ENCODE results near the gene PEX14. TPM values are rescaled to one million over a fixed set of nuclear protein-coding genes. Genes with fewer than 3 reads are reported as not detected.

PEX14 gene
- total RNA-seq, 1 donor from 2014 or later = 21.6 TPM

DNA sequence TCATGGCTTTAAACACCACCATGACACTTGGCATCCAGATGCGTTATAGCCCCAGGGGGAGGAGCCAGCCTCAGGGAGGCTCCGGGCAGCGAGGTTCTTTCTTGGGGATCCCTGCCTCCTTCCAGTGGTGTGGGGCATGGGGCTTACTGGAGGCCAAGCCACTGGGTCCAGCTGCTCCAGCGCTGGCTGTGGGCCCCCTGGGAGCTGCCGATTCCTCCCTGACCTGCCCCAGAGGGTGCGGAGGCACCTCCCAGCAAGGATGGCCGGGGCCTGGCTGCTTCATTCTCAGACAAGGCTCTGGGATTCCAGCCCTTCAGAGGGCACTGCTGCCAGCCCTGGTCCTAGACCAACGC is 159.3 kb downstream of the PEX14 start:
- Histone ChIP-seq H3K4me1 (peaks cover 47% of the 10 kb centered on the region), H3K9me3 (no peaks in the 10 kb centered on the region), H3K27ac (peak overlapping the region; percentile 74), H3K36me3 (no peaks in the 10 kb centered on the region), H3K4me3 (no peak overlapping the region), H3K27me3 (no peaks in the 10 kb centered on the region)
- no peak for DNase-seq (ENCODE audit: extremely low spot score in 2 of 2)
- TF ChIP-seq POLR2A (IDR thresholded peaks at IDR 0.05) (no peak), POLR2AphosphoS5 (IDR thresholded peaks at IDR 0.05; ENCODE audit: insufficient read depth in 1 of 2, low read depth in 1 of 2) (no peak)
- TF ChIP-seq, protein P1, sequence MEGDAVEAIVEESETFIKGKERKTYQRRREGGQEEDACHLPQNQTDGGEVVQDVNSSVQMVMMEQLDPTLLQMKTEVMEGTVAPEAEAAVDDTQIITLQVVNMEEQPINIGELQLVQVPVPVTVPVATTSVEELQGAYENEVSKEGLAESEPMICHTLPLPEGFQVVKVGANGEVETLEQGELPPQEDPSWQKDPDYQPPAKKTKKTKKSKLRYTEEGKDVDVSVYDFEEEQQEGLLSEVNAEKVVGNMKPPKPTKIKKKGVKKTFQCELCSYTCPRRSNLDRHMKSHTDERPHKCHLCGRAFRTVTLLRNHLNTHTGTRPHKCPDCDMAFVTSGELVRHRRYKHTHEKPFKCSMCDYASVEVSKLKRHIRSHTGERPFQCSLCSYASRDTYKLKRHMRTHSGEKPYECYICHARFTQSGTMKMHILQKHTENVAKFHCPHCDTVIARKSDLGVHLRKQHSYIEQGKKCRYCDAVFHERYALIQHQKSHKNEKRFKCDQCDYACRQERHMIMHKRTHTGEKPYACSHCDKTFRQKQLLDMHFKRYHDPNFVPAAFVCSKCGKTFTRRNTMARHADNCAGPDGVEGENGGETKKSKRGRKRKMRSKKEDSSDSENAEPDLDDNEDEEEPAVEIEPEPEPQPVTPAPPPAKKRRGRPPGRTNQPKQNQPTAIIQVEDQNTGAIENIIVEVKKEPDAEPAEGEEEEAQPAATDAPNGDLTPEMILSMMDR (IDR thresholded peaks at IDR 0.05) = no peak
- intact Hi-C loops (cut with DNase I) = no loop called here

DNA sequence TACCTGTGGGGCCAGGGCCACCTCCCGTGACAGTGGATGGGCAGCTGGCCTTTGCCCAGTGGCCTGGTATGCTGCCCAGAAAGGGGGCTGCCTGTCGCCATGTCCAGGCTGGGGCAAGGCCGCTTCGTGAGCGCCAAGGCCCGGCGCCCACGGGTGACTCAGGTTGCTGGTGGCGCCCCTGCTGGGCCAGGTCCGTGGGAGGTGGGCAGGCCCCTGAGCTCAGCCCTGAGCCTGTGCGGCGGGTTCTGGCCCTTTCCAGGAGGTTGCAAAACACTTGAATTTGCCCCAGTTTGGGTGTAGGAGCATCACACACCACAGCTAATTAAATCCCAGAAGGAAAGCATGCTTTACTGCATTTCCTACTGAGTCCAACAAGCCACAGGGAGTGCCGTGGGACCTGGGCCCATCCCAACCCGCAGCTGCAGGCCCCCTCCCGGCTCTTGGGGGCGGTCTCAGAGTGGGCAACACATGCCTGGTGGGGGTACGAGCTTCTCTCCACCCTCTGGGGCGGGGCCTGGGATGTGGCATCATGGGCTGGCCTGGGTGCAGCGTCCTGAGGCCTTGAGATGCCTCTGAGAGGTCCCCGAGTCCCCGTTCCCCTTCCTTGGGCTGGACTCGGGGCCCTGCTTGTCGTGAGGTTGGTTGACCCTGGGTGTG is 159.8 kb downstream of the PEX14 start:
- peak overlapping the region; percentile 74 for H3K27ac ChIP-seq

DNA sequence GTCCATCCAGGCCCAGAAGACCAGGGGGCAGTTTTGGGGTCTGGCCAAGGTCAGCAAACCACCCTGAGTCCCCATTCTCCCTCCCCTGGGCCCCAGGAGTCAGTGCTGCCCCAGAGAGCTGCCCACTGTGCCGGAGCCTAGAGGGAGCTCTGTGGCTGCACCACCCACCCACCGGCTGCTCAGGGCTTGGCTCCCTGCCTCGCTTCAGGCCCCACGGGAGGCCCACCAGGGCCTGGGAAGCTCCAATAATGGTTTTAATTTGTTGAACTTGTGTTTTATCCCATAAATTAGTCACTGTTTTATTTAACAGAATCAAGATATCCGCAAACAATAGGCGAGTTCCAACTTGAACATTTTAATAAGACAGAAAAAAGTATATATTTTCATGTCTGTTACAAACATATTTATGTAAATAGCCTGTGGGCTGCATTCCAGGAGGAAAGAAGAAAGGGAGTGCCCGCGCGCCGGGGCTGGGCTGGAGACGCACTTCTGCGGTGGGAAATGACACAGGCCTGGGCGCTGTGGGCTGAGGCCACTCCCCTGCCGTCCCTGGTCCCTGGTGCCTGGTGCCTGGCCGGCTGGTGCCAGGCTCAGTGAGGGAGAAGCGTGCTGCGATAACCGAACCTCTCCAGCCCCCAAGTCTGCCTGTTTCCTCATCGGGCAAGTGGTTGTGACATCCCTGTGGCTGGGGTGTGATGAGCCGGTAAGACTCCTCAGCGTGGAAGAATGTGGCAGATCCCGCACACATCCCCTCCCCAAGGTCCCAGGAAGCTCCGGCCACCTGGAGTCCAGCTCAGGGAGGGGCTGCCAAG is 160.5 kb downstream of the PEX14 start:
- peaks cover 4% of the 10 kb centered on the region for H3K27me3 ChIP-seq
- no peak overlapping the region for H3K4me3 ChIP-seq
- TF ChIP-seq, protein P1 (IDR thresholded peaks at IDR 0.05) = no peak
- TF ChIP-seq POLR2AphosphoS5 (IDR thresholded peaks at IDR 0.05; ENCODE audit: insufficient read depth in 1 of 2, low read depth in 1 of 2) (peak; percentile 8 to 53), POLR2A (IDR thresholded peaks at IDR 0.05) (no peak)
- no peaks in the 10 kb centered on the region for H3K36me3 ChIP-seq
- H3K4me1 ChIP-seq = peaks cover 51% of the 10 kb centered on the region
- peak overlapping the region; percentile 74 for H3K27ac ChIP-seq
- DNase-seq (ENCODE audit: extremely low spot score in 2 of 2) = no peak
- intact Hi-C loops (cut with DNase I) = no loop called here
- no peaks in the 10 kb centered on the region for H3K9me3 ChIP-seq

More for the DNA sequence above, 159.8 kb downstream of the PEX14 start:
- Histone ChIP-seq H3K27me3 (peaks cover 2% of the 10 kb centered on the region), H3K4me1 (peaks cover 47% of the 10 kb centered on the region), H3K9me3 (no peaks in the 10 kb centered on the region), H3K4me3 (no peak overlapping the region), H3K36me3 (no peaks in the 10 kb centered on the region)
- no peak for DNase-seq (ENCODE audit: extremely low spot score in 2 of 2)
- intact Hi-C loops (cut with DNase I) = no loop called here
- TF ChIP-seq, protein P1 (IDR thresholded peaks at IDR 0.05) = no peak
- TF ChIP-seq POLR2AphosphoS5 (IDR thresholded peaks at IDR 0.05; ENCODE audit: insufficient read depth in 1 of 2, low read depth in 1 of 2) (no peak), POLR2A (IDR thresholded peaks at IDR 0.05) (no peak)

DNA sequence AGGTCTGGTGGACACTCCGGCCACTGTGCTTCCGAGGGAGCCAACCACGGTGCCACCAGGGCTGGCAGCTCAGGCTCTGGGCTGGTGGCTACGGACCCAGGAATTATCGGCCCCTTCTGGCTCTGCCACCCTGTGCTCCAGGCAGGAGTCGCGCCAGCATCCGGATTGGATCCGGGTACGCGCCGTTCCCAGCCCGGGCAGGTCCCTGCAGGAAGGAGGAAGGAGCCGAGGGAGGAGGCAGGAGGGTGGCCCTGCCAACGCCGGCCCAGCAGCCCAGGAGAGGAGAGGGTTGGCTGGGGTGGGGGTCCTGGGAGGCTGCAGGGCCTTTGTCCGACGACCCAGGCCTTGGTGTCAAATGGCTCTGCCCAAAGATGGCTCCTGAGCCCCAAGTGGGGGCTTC is 161.2 kb downstream of the PEX14 start:
- peaks cover 57% of the 10 kb centered on the region for H3K4me1 ChIP-seq
- H3K27ac ChIP-seq = peak overlapping the region; percentile 74
- no peaks in the 10 kb centered on the region for H3K36me3 ChIP-seq
- no peaks in the 10 kb centered on the region for H3K9me3 ChIP-seq
- peaks cover 4% of the 10 kb centered on the region for H3K27me3 ChIP-seq
- intact Hi-C loops (cut with DNase I) = no loop called here
- no peak for DNase-seq (ENCODE audit: extremely low spot score in 2 of 2)
- TF ChIP-seq POLR2A (IDR thresholded peaks at IDR 0.05) = no peak
- peak in 1 of 2 donors; percentile 3 for TF ChIP-seq POLR2AphosphoS5 (IDR thresholded peaks at IDR 0.05; ENCODE audit: insufficient read depth in 1 of 2, low read depth in 1 of 2)
- TF ChIP-seq, protein P1 (IDR thresholded peaks at IDR 0.05) = no peak
- no peak overlapping the region for H3K4me3 ChIP-seq

DNA sequence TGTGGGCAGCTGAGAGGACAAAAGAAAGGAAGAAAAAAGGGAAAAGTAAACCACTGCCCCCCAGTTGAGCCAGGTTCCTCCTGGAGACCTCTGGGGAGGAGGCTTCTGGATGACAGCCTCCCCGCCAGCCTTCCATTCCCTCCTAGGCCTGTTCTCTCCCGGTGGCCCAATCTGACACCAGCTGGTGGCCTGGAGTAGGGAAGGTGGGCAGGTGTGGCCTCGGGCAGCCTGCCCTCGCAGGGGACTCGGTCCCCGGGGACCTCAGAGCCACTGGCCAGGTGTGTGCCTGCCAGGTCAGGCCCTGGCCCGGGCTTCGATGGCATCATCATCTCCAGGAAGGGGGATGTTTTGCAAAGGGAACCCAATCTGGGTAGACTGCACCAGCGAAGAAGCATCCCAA is 162.7 kb downstream of the PEX14 start:
- peak overlapping the region; percentile 74 for H3K27ac ChIP-seq
- no peaks in the 10 kb centered on the region for H3K9me3 ChIP-seq
- H3K27me3 ChIP-seq = peaks cover 4% of the 10 kb centered on the region
- H3K4me3 ChIP-seq = no peak overlapping the region
- no peak for DNase-seq (ENCODE audit: extremely low spot score in 2 of 2)
- H3K36me3 ChIP-seq = peaks cover 0 to under 1% of the 10 kb centered on the region in 2 donors
- intact Hi-C loops (cut with DNase I) = no loop called here
- TF ChIP-seq, protein P1 (IDR thresholded peaks at IDR 0.05) = no peak
- TF ChIP-seq POLR2A (IDR thresholded peaks at IDR 0.05) = no peak
- TF ChIP-seq POLR2AphosphoS5 (IDR thresholded peaks at IDR 0.05; ENCODE audit: insufficient read depth in 1 of 2, low read depth in 1 of 2) = no peak
- peaks cover 57% of the 10 kb centered on the region for H3K4me1 ChIP-seq
